Measurements from ENCODE around the gene DCDC2C. TPM values are rescaled to one million over a fixed set of nuclear protein-coding genes. Genes with fewer than 3 reads are reported as not detected.

DCDC2C gene
- total RNA-seq, 1 donor from 2014 or later: not detected

- TF ChIP-seq, protein P1, sequence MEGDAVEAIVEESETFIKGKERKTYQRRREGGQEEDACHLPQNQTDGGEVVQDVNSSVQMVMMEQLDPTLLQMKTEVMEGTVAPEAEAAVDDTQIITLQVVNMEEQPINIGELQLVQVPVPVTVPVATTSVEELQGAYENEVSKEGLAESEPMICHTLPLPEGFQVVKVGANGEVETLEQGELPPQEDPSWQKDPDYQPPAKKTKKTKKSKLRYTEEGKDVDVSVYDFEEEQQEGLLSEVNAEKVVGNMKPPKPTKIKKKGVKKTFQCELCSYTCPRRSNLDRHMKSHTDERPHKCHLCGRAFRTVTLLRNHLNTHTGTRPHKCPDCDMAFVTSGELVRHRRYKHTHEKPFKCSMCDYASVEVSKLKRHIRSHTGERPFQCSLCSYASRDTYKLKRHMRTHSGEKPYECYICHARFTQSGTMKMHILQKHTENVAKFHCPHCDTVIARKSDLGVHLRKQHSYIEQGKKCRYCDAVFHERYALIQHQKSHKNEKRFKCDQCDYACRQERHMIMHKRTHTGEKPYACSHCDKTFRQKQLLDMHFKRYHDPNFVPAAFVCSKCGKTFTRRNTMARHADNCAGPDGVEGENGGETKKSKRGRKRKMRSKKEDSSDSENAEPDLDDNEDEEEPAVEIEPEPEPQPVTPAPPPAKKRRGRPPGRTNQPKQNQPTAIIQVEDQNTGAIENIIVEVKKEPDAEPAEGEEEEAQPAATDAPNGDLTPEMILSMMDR (IDR thresholded peaks at IDR 0.05): no peak
- TF ChIP-seq EZH2phosphoT487 (IDR thresholded peaks at IDR 0.05) (no peak), EZH2 (IDR thresholded peaks at IDR 0.05) (no peak)
- Histone ChIP-seq H3F3A (ENCODE audit: low read depth) (no peaks in the 10 kb centered on the region), H3K9ac (no peak overlapping the region), H3K79me2 (ENCODE audit: low read depth) (no peaks in the 10 kb centered on the region), H3K27ac (no peak overlapping the region), H3K9me3 (ENCODE audit: low read depth) (no peaks in the 10 kb centered on the region), H2AFZ (replicated peaks) (no peak overlapping the region), H4K20me1 (ENCODE audit: low read depth) (no peaks in the 10 kb centered on the region), H3K4me2 (no peak overlapping the region), H3K4me3 (no peak overlapping the region), H3K4me1 (no peaks in the 10 kb centered on the region), H3K36me3 (no peaks in the 10 kb centered on the region), H3K27me3 (no peaks in the 10 kb centered on the region)
- Mint-ChIP-seq H3K9me3 (peaks cover 8% of the 10 kb centered on the region), H3K27me3 (ENCODE audit: insufficient read depth, low read depth) (no peaks in the 10 kb centered on the region), H3K4me1 (peaks cover 4% of the 10 kb centered on the region), H3K27ac (no peak overlapping the region), H3K36me3 (no peaks in the 10 kb centered on the region), H3K4me3 (no peak overlapping the region)
- no peak for DNase-seq (ENCODE audit: low spot score)
Measured at GRCh38 chr2:3801506-3801905, 98.1 kb downstream of the DCDC2C start.

- Mint-ChIP-seq H3K4me1 (peaks cover 4% of the 10 kb centered on the region), H3K27me3 (ENCODE audit: insufficient read depth, low read depth) (no peaks in the 10 kb centered on the region), H3K27ac (no peak overlapping the region), H3K9me3 (peaks cover 6% of the 10 kb centered on the region), H3K36me3 (no peaks in the 10 kb centered on the region), H3K4me3 (no peak overlapping the region)
- Histone ChIP-seq H3K36me3 (no peaks in the 10 kb centered on the region), H3K4me1 (no peaks in the 10 kb centered on the region), H3K79me2 (ENCODE audit: low read depth) (no peaks in the 10 kb centered on the region), H3K27me3 (no peaks in the 10 kb centered on the region), H3K4me3 (no peak overlapping the region), H3K4me2 (no peak overlapping the region), H3K27ac (no peak overlapping the region), H2AFZ (replicated peaks) (peak overlapping the region; percentile 71), H3F3A (ENCODE audit: low read depth) (no peaks in the 10 kb centered on the region), H3K9ac (no peak overlapping the region), H3K9me3 (ENCODE audit: low read depth) (no peaks in the 10 kb centered on the region), H4K20me1 (ENCODE audit: low read depth) (no peaks in the 10 kb centered on the region)
- no peak for TF ChIP-seq EZH2 (IDR thresholded peaks at IDR 0.05)
- TF ChIP-seq, protein P1 (IDR thresholded peaks at IDR 0.05): peak; percentile 75
- DNase-seq (ENCODE audit: low spot score): peak; percentile 75
Measured at GRCh38 chr2:3805201-3805939, 102.0 kb downstream of the DCDC2C start.

DNA sequence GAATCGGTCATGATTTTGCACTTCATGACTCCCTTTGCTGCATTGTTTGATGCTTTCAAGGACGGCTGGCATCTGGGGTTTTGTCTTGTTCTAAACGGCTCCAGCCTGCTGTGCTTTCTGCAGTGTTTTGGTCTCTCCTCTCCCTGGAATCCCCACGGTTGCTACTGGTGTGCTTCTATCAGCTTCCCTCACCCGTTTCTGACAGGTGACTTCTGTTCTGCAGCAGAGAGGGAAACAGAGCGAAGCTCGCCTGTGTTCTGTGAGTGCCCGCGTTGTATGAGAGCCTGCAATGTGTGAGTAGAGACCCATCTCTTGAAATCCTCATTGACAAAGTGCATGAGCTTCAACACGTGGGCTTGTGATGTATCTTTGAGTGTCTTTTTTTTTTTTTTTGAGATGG, 102.8 kb downstream of the DCDC2C start:
- H3K36me3 Mint-ChIP-seq: peaks cover 2% of the 10 kb centered on the region
- Histone ChIP-seq H3K27me3 (no peaks in the 10 kb centered on the region), H3K79me2 (ENCODE audit: low read depth) (no peaks in the 10 kb centered on the region), H3K4me1 (no peaks in the 10 kb centered on the region), H3F3A (ENCODE audit: low read depth) (no peaks in the 10 kb centered on the region), H3K4me3 (no peak overlapping the region), H3K36me3 (no peaks in the 10 kb centered on the region), H3K4me2 (no peak overlapping the region), H3K27ac (no peak overlapping the region), H3K9ac (no peak overlapping the region), H3K9me3 (ENCODE audit: low read depth) (no peaks in the 10 kb centered on the region), H4K20me1 (ENCODE audit: low read depth) (no peaks in the 10 kb centered on the region), H2AFZ (replicated peaks) (no peak overlapping the region)
- no peak for DNase-seq (ENCODE audit: low spot score)
- TF ChIP-seq, protein P1 (IDR thresholded peaks at IDR 0.05): no peak
- TF ChIP-seq EZH2phosphoT487 (IDR thresholded peaks at IDR 0.05) (no peak), EZH2 (IDR thresholded peaks at IDR 0.05) (no peak)
- H3K27me3 Mint-ChIP-seq (ENCODE audit: insufficient read depth, low read depth): no peaks in the 10 kb centered on the region
- H3K9me3 Mint-ChIP-seq: peaks cover 12% of the 10 kb centered on the region
- H3K4me1 Mint-ChIP-seq: peaks cover 4% of the 10 kb centered on the region
- no peak overlapping the region for H3K27ac Mint-ChIP-seq
- H3K4me3 Mint-ChIP-seq: no peak overlapping the region

All from neural progenitor cell (in vitro differentiated cells).